ENCODE results near the gene POLR2A. TPM values are rescaled to one million over a fixed set of nuclear protein-coding genes. Genes with fewer than 3 reads are reported as not detected.

Gene POLR2A
- total and polyA plus RNA-seq, 12 donors = 8.4 to 61.7 (median 48.4) TPM

DNA sequence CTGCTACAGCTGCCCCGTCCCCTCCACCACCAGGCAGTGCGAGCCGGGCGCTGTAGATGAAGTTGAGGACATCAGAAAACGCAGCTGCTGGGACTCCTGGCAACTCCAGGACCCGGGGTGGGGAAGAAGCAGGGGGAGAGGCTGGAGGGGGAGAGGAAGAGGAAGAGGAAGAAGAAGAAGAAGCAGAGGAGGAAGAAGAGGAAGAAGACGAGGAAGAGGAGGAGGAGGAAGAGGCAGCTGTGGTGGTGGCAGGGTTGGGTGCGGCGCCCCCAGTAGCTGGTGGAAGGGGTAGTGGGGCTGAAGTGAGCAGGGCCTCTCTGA is 17.9 kb upstream of the POLR2A start:
- Histone ChIP-seq H3K9me3 (no peaks in the 10 kb centered on the region), H3K4me3 (no peak overlapping the region), H3K27me3 (no peaks in the 10 kb centered on the region), H3K36me3 (peaks cover 0 to 60% (median 7%) of the 10 kb centered on the region in 9 donors), H3K4me1 (peaks cover 14 to 53% (median 47%) of the 10 kb centered on the region in 9 donors), H3K27ac (peak overlapping the region in 9 of 10 donors; percentile 73 to 88 (median 79))
- intact Hi-C loops (cut with DNase I) = no loop called here
- WGBS, 2 donors = 82 to 90% methylated on average over 9 of the region's 9 CpGs
- TF ChIP-seq, protein P1, sequence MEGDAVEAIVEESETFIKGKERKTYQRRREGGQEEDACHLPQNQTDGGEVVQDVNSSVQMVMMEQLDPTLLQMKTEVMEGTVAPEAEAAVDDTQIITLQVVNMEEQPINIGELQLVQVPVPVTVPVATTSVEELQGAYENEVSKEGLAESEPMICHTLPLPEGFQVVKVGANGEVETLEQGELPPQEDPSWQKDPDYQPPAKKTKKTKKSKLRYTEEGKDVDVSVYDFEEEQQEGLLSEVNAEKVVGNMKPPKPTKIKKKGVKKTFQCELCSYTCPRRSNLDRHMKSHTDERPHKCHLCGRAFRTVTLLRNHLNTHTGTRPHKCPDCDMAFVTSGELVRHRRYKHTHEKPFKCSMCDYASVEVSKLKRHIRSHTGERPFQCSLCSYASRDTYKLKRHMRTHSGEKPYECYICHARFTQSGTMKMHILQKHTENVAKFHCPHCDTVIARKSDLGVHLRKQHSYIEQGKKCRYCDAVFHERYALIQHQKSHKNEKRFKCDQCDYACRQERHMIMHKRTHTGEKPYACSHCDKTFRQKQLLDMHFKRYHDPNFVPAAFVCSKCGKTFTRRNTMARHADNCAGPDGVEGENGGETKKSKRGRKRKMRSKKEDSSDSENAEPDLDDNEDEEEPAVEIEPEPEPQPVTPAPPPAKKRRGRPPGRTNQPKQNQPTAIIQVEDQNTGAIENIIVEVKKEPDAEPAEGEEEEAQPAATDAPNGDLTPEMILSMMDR (IDR thresholded peaks at IDR 0.05) = no peak
- ATAC-seq = no peak
- DNase-seq = no peak

DNA sequence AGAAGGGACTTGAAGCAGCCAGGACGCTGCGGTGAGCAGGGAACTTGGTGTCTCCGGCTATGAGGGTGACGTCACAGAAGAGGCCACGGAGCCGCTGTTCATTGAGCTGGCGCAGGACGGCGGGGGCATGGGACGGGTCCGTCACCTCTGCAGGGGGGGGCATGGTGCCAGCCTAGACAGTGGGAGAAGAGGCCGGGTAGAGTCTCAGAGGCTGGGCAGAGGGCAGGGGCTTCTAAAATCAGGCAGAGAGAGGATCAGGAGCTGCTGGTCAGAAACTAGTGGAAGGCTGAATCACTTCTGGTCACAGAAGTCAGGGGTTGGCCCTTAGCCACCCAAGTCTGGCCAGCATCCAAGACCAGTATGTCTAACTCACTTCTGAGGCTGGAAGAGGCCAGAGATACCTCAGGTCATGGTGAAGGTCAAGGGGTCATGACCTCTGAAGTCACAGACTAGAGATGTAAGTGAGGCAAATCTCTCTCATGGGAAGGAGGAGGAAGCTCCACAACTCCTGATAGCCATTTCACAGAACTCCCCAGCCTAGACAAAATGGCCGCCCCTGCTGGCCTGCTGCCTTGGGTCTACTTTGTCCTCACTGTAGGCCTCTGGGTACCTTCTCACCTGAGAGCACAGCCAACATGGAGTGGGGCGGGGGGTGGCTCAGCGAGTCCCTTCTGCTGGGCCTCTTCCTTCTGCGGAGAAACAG is 17.4 kb upstream of the POLR2A start:
- no peaks in the 10 kb centered on the region for H3K27me3 ChIP-seq
- peak; percentile 38 to 71 (median 66) for ATAC-seq
- peaks cover 14 to 58% (median 48%) of the 10 kb centered on the region in 9 donors for H3K4me1 ChIP-seq
- DNase-seq = peak; percentile 84
- no peaks in the 10 kb centered on the region for H3K9me3 ChIP-seq
- 65 to 67% methylated on average over 16 of the region's 16 CpGs for WGBS, 2 donors
- no peak overlapping the region for H3K4me3 ChIP-seq
- H3K27ac ChIP-seq = peak overlapping the region in 9 of 10 donors; percentile 73 to 88 (median 79)
- intact Hi-C loops (cut with DNase I) = no loop called here
- TF ChIP-seq, protein P1 (IDR thresholded peaks at IDR 0.05) = no peak
- H3K36me3 ChIP-seq = peaks cover 0 to 56% (median 7%) of the 10 kb centered on the region in 9 donors

DNA sequence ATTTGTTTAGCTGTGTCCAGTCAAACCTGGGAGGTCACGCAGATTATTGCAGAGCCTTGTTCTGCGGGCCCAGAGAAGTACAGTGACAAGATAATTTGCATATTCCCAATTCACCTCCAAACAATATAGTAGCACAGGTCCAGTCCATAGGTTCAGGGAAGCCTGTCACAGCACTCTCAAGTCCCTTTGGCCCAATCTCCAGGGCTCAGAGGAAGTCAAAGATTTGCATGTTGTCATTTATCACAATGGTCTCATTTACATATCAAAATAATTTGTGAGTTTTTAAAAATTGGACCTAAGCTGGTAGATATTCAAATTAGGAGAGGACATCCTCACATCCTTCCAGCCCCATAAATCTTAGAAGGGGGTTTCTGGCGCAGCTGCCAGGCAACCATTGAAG is 16.7 kb upstream of the POLR2A start:
- Histone ChIP-seq H3K27ac (peak overlapping the region in 9 of 10 donors; percentile 73 to 88 (median 79)), H3K4me3 (no peak overlapping the region), H3K36me3 (peaks cover 0 to 52% (median 7%) of the 10 kb centered on the region in 9 donors), H3K4me1 (peaks cover 14 to 65% (median 51%) of the 10 kb centered on the region in 9 donors), H3K9me3 (no peaks in the 10 kb centered on the region), H3K27me3 (no peaks in the 10 kb centered on the region)
- no peak for ATAC-seq
- DNase-seq = no peak
- TF ChIP-seq, protein P1 (IDR thresholded peaks at IDR 0.05) = no peak
- WGBS, 2 donors = 91 to 95% methylated on average over 3 of the region's 3 CpGs
- intact Hi-C loops (cut with DNase I) = no loop called here

DNA sequence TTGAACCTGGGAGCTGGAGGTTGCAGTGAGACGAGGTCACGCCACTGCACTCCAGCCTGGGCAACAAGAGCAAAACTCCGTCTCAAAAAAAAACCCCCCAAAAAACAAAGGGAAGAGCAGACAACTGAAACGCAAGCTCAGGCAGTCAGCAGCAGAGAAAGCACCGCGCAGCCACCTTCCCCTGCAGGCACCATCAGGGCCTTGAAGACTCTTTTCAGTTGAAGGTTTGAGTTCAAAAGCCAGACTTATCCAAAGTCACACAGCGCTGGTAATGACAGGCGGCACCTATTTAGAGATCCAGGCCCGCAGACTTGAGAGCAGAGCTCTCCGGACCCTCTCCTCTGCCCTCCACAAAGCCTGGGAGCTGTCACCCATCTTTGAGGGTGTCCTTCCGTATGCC is 15.9 kb upstream of the POLR2A start:
- H3K9me3 ChIP-seq = no peaks in the 10 kb centered on the region
- no peaks in the 10 kb centered on the region for H3K27me3 ChIP-seq
- H3K4me1 ChIP-seq = peaks cover 14 to 68% (median 51%) of the 10 kb centered on the region in 9 donors
- 88 to 95% methylated on average over 11 of the region's 11 CpGs for WGBS, 2 donors
- no peak overlapping the region for H3K4me3 ChIP-seq
- intact Hi-C loops (cut with DNase I) = loop anchor here in 1 of 10 donors (1.0 kb wide), 1 partner anchor 10 kb away; no protein-coding TSS in a partner anchor
- TF ChIP-seq, protein P1 (IDR thresholded peaks at IDR 0.05) = no peak
- peaks cover 0 to 44% (median 4%) of the 10 kb centered on the region in 9 donors for H3K36me3 ChIP-seq
- DNase-seq (no peak), ATAC-seq (no peak)
- peak overlapping the region in 7 of 10 donors; percentile 75 to 88 (median 81) for H3K27ac ChIP-seq
